Gastroesophageal sphincter (tissue), 4 donors: ENCODE measurements around the gene RRP7A. TPM values are rescaled to one million over a fixed set of nuclear protein-coding genes. Genes with fewer than 3 reads are reported as not detected.
"Not testable (repeated sequence)": the region's sequence is repeated elsewhere in the genome, so short reads cannot be mapped to it uniquely, and the experiment has no call there.

ENCODE experiments used
- ATAC-seq: fragments of 150-250 bp; one replicate; pipeline ENCODE4 v1.9.1; 2016; ENCODE audit warnings: mild to moderate bottlenecking, moderate library complexity
- H3K27ac ChIP-seq, 4 donors: fragments of 200-600 bp; sonication (generic) in 3 of 4; 1 replicate in 3 of 4; 2 replicates in 1 of 4; pipeline ENCODE4 v1.5.1; 2016 to 2019
- H3K27me3 ChIP-seq: fragments of 200-600 bp; sonication (generic); one replicate; pipeline ENCODE4 v1.5.1; 2019
- H3K36me3 ChIP-seq, 2 donors: fragments of 200-600 bp; sonication (generic); one replicate each; pipeline ENCODE4 v1.5.1; 2019; ENCODE audit warnings: control low read depth in 1 of 2
- H3K4me1 ChIP-seq, 3 donors: fragments of 200-600 bp; sonication (generic); 1 replicate in 2 of 3; 2 replicates in 1 of 3; pipeline ENCODE4 v1.5.1; 2016 to 2019; ENCODE audit warnings: control low read depth in 2 of 3
- H3K4me3 ChIP-seq, 2 donors: fragments of 200-600 bp; sonication (generic); one replicate each; pipeline ENCODE4 v1.5.1; 2019; ENCODE audit warnings: mild to moderate bottlenecking in 1 of 2, moderate library complexity in 1 of 2
- H3K9me3 ChIP-seq, 3 donors: fragments of 200-600 bp; sonication (generic); one replicate each; pipeline ENCODE4 v1.5.1; 2017 to 2019; ENCODE audit warnings: control low read depth in 2 of 3
- CTCF ChIP-seq, 4 experiments: fragments of 200-600 bp in 2 of 4; fragments of 450-650 bp in 2 of 4; sonication (generic) in 1 of 4; IDR thresholded peaks; one replicate each; pipeline ENCODE4 v1.5.1; 2017 to 2019; ENCODE audit warnings: antibody characterized with exemption in 4 of 4, mild to moderate bottlenecking in 2 of 4, moderate library complexity in 2 of 4
- EP300 ChIP-seq: sonication (generic); formaldehyde crosslinking; IDR thresholded peaks from one replicate; pipeline ENCODE4 v1.6.1; 2017; ENCODE audit warnings: antibody characterized with exemption, mild to moderate bottlenecking
- POLR2A ChIP-seq, 2 donors: fragments of 450-650 bp; IDR thresholded peaks; one replicate each; pipeline ENCODE4 v1.6.1; 2017; ENCODE audit warnings: antibody characterized with exemption in 2 of 2, mild to moderate bottlenecking in 2 of 2, moderate library complexity in 1 of 2
- POLR2AphosphoS5 ChIP-seq: sonication (generic); formaldehyde crosslinking; IDR thresholded peaks from one replicate; pipeline ENCODE4 v1.6.1; 2017; ENCODE audit warnings: antibody characterized with exemption
- WGBS, 2 donors: methylation state at CpG; one replicate each; pipeline ENCODE4 v1.1.5; 2018; ENCODE audit warnings: low coverage in 1 of 2; 5-methylcytosine and 5-hydroxymethylcytosine counted together
- total RNA-seq, 4 donors: library from RNA; depleted of rRNA; stranded (reverse); fragments of >200 nt; gene quantifications; one replicate each; pipeline ENCODE4 v1.1.0, GENCODE V29; 2016

The RRP7A gene
- total RNA-seq, 4 donors from 2014 or later, result 21.3 to 36.9 (median 29.1) TPM

- H3K27me3 ChIP-seq, result no peaks in the 10 kb centered on the region
- H3K9me3 ChIP-seq, result no peaks in the 10 kb centered on the region
- TF ChIP-seq POLR2A (IDR thresholded peaks at IDR 0.05) (no peak), EP300 (no peak), POLR2AphosphoS5 (no peak), CTCF (IDR thresholded peaks at IDR 0.05) (no peak)
- H3K36me3 ChIP-seq, result no peaks in the 10 kb centered on the region
- no peak for ATAC-seq
- H3K4me3 ChIP-seq, result no peak overlapping the region
- no peak overlapping the region for H3K27ac ChIP-seq
- 61 to 93% methylated on average over 3 to 7 of the region's 7 CpGs for WGBS, 2 donors
- no peaks in the 10 kb centered on the region for H3K4me1 ChIP-seq
Measured at GRCh38 chr22:42536166-42536565, 16.6 kb upstream of the RRP7A start.

GRCh38 chr22:42535082-42535731 lies 15.6 kb upstream of the RRP7A start:
- H3K9me3 ChIP-seq, H3K27me3 ChIP-seq, H3K36me3 ChIP-seq, ATAC-seq, H3K4me3 ChIP-seq, H3K27ac ChIP-seq, H3K4me1 ChIP-seq: not testable (repeated sequence)
- no CpG with 5 or more reads among the region's 14 CpGs for WGBS, 2 donors

GRCh38 chr22:42533638-42533977 lies 14.0 kb upstream of the RRP7A start:
- Histone ChIP-seq H3K27ac (no peak overlapping the region), H3K27me3 (no peaks in the 10 kb centered on the region), H3K4me1 (no peaks in the 10 kb centered on the region), H3K9me3 (no peaks in the 10 kb centered on the region), H3K36me3 (no peaks in the 10 kb centered on the region), H3K4me3 (no peak overlapping the region)
- ATAC-seq, result no peak
- WGBS, 2 donors, result 94 to 97% methylated on average over 8 of the region's 8 CpGs
- TF ChIP-seq POLR2A (IDR thresholded peaks at IDR 0.05) (no peak), POLR2AphosphoS5 (no peak), CTCF (IDR thresholded peaks at IDR 0.05) (no peak), EP300 (no peak)

GRCh38 chr22:42531401-42532084 lies 11.9 kb upstream of the RRP7A start:
- not testable (repeated sequence) for ATAC-seq, H3K4me1 ChIP-seq, H3K27ac ChIP-seq, H3K36me3 ChIP-seq, H3K27me3 ChIP-seq, H3K4me3 ChIP-seq, H3K9me3 ChIP-seq
- 55 to 84% methylated on average over 2 to 23 of the region's 24 CpGs for WGBS, 2 donors

GRCh38 chr22:42529435-42529834 lies 9.8 kb upstream of the RRP7A start:
- H3K4me3 ChIP-seq, ATAC-seq, H3K36me3 ChIP-seq, H3K27ac ChIP-seq, H3K27me3 ChIP-seq, H3K9me3 ChIP-seq, H3K4me1 ChIP-seq: not testable (repeated sequence)
- 97 to 100% methylated on average over 2 to 5 of the region's 8 CpGs for WGBS, 2 donors

- Histone ChIP-seq H3K27me3 (no peaks in the 10 kb centered on the region), H3K36me3 (no peaks in the 10 kb centered on the region), H3K4me1 (no peaks in the 10 kb centered on the region), H3K4me3 (no peak overlapping the region), H3K27ac (no peak overlapping the region), H3K9me3 (no peaks in the 10 kb centered on the region)
- ATAC-seq, result no peak
- 81 to 83% methylated on average over 2 to 6 of the region's 11 CpGs for WGBS, 2 donors
- TF ChIP-seq POLR2AphosphoS5, result no peak
- TF ChIP-seq CTCF (IDR thresholded peaks at IDR 0.05), result no peak
- TF ChIP-seq POLR2A (IDR thresholded peaks at IDR 0.05), result no peak
- no peak for TF ChIP-seq EP300
Measured at GRCh38 chr22:42528591-42529307, 9.2 kb upstream of the RRP7A start.
